ENCODE data around the gene ADCK1. TPM values are rescaled to one million over a fixed set of nuclear protein-coding genes. Genes with fewer than 3 reads are reported as not detected.

Gene ADCK1
- total RNA-seq, 2 donors from 2014 or later, result 6.9 to 7.4 TPM

DNA sequence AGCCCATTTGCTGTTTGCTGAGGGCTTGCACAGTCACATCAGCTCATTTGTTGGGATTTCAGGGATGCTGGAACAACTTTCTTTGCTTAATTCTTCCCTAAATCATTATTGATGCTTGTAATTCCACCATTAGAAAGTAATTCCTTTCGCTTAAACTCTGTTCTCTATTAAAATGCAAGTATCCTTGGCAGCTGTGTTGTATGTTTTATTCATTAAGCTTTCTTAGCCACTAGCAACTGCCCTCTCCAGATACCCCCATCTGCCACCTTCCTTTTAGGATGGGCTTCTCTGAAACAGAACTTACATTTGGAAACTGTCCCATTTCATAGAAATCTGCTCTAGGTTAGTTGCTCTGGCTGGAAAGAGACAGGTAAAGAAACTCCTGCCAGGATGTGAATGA lies 43.7 kb downstream of the ADCK1 start:
- Mint-ChIP-seq H3K4me3 (no peak overlapping the region), H3K27me3 (ENCODE audit: insufficient read depth) (no peaks in the 10 kb centered on the region), H3K4me1 (no peaks in the 10 kb centered on the region), H3K9me3 (no peaks in the 10 kb centered on the region), H3K27ac (no peak overlapping the region), H3K36me3 (ENCODE audit: low read depth) (no peaks in the 10 kb centered on the region)
- Histone ChIP-seq H3K9me3 (ENCODE audit: control insufficient read depth, low read length) (no peaks in the 10 kb centered on the region), H3K27ac (ENCODE audit: low read depth, low read length) (no peak overlapping the region), H3K36me3 (ENCODE audit: control insufficient read depth, insufficient read depth, low read length) (no peaks in the 10 kb centered on the region), H3K4me3 (ENCODE audit: low read length) (no peak overlapping the region), H3K9ac (ENCODE audit: extremely low read depth, low read length, poor library complexity, severe bottlenecking) (no peak overlapping the region), H3K27me3 (ENCODE audit: control insufficient read depth, insufficient read depth, low read length, poor library complexity, severe bottlenecking) (no peaks in the 10 kb centered on the region), H3K4me1 (ENCODE audit: control insufficient read depth, insufficient read depth, low read length) (no peaks in the 10 kb centered on the region)
- no CpG with 5 or more reads among the region's 1 CpG for WGBS, 2 experiments (ENCODE audit: insufficient coverage in 1 of 2, insufficient read length in 1 of 2)
- TF ChIP-seq CTCF (conservative IDR thresholded peaks at IDR 0.05), result no peak
- no peak for DNase-seq

DNA sequence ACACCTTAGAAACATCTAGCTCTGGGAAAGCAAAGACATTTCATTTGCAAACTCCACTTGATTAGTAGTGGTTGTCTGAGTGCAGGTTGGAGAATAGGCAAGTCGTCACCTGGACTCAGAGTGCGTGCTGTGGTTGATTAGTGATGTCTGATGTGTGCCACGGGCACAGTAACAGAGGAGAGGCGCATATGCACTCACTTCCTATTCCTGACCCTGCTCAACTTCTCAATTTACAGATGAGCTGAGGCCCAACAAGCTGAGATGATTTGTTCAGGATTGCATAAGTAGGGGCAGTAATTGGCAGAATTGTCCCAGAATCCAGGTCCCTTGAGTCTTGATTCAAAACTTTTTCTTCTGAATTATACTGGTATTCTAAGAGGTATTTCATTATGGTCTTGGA lies 44.9 kb downstream of the ADCK1 start:
- 54% methylated on average over 4 of the region's 4 CpGs; no CpG with 5 or more reads in 1 of the 2 experiments for WGBS, 2 experiments (ENCODE audit: insufficient coverage in 1 of 2, insufficient read length in 1 of 2)
- no peak overlapping the region for H3K27ac ChIP-seq (ENCODE audit: low read depth, low read length)
- no peaks in the 10 kb centered on the region for H3K4me1 Mint-ChIP-seq

GRCh38 chr14:77848031-77848430 lies 48.1 kb downstream of the ADCK1 start:
- no peaks in the 10 kb centered on the region for H3K36me3 Mint-ChIP-seq (ENCODE audit: low read depth)
- H3K27ac Mint-ChIP-seq, result no peak overlapping the region
- no peaks in the 10 kb centered on the region for H3K9me3 Mint-ChIP-seq
- no peak overlapping the region for H3K4me3 Mint-ChIP-seq
- H3K4me1 ChIP-seq (ENCODE audit: control insufficient read depth, insufficient read depth, low read length), result no peaks in the 10 kb centered on the region
- H3K27me3 Mint-ChIP-seq (ENCODE audit: insufficient read depth), result no peaks in the 10 kb centered on the region
- no peak overlapping the region for H3K27ac ChIP-seq (ENCODE audit: low read depth, low read length)
- no peaks in the 10 kb centered on the region for H3K4me1 Mint-ChIP-seq
- H3K27me3 ChIP-seq (ENCODE audit: control insufficient read depth, insufficient read depth, low read length, poor library complexity, severe bottlenecking), result no peaks in the 10 kb centered on the region
- no peak for TF ChIP-seq CTCF (conservative IDR thresholded peaks at IDR 0.05)
- no peak for DNase-seq
- no peaks in the 10 kb centered on the region for H3K9me3 ChIP-seq (ENCODE audit: control insufficient read depth, low read length)
- no peak overlapping the region for H3K4me3 ChIP-seq (ENCODE audit: low read length)
- H3K9ac ChIP-seq (ENCODE audit: extremely low read depth, low read length, poor library complexity, severe bottlenecking), result no peak overlapping the region
- no peaks in the 10 kb centered on the region for H3K36me3 ChIP-seq (ENCODE audit: control insufficient read depth, insufficient read depth, low read length)
- whole genome bisulfite sequencing, 2 experiments (ENCODE audit: insufficient coverage in 1 of 2, insufficient read length in 1 of 2), result 90 to 94% methylated on average over 2 to 3 of the region's 3 CpGs

More for the DNA sequence above, 44.9 kb downstream of the ADCK1 start:
- no peaks in the 10 kb centered on the region for H3K36me3 ChIP-seq (ENCODE audit: control insufficient read depth, insufficient read depth, low read length)
- no peaks in the 10 kb centered on the region for H3K9me3 ChIP-seq (ENCODE audit: control insufficient read depth, low read length)
- TF ChIP-seq CTCF (conservative IDR thresholded peaks at IDR 0.05), result no peak
- Mint-ChIP-seq H3K27ac (no peak overlapping the region), H3K9me3 (no peaks in the 10 kb centered on the region), H3K36me3 (ENCODE audit: low read depth) (no peaks in the 10 kb centered on the region), H3K27me3 (ENCODE audit: insufficient read depth) (no peaks in the 10 kb centered on the region), H3K4me3 (no peak overlapping the region)
- no peak for DNase-seq
- H3K27me3 ChIP-seq (ENCODE audit: control insufficient read depth, insufficient read depth, low read length, poor library complexity, severe bottlenecking), result no peaks in the 10 kb centered on the region
- H3K4me3 ChIP-seq (ENCODE audit: low read length), result no peak overlapping the region
- H3K9ac ChIP-seq (ENCODE audit: extremely low read depth, low read length, poor library complexity, severe bottlenecking), result no peak overlapping the region
- H3K4me1 ChIP-seq (ENCODE audit: control insufficient read depth, insufficient read depth, low read length), result no peaks in the 10 kb centered on the region
